ENCODE measurements around the gene ATP6V0B. TPM values are rescaled to one million over a fixed set of nuclear protein-coding genes. Genes with fewer than 3 reads are reported as not detected.

The ATP6V0B gene
- total and polyA plus RNA-seq, 9 of the 15 experiments (the other 6 are each of a cell fraction or from before 2014, with no cell fraction given): 137 to 328 (median 220) TPM

- peak; percentile 78; the same call in 1 of the 2 replicates for TF ChIP-seq TFAP4 (CRISPR knock-in tag; IDR thresholded peaks at IDR 0.05; ENCODE audit: borderline replicate concordance)
- TF ChIP-seq ILK (tag; IDR thresholded peaks at IDR 0.05; ENCODE audit: borderline replicate concordance, low read depth): no peak
- TF ChIP-seq SREBF1 (IDR thresholded peaks at IDR 0.05; ENCODE audit: borderline replicate concordance, low read depth, low read length): no peak
- TF ChIP-seq THRB (CRISPR knock-in tag; conservative IDR thresholded peaks at IDR 0.05): peak; percentile 30; the same call in 1 of the 2 replicates
- peak; percentile 79 for TF ChIP-seq EGR1 (conservative IDR thresholded peaks at IDR 0.05)
- peak; percentile 89 for TF ChIP-seq ARID4B (CRISPR knock-in tag; IDR thresholded peaks at IDR 0.05)
- TF ChIP-seq E2F6 (IDR thresholded peaks at IDR 0.05; ENCODE audit: borderline replicate concordance in 1 of 2, extremely low read depth in 1 of 2, insufficient read depth in 1 of 2, insufficient read length in 1 of 2, low read depth in 1 of 2, low read length in 1 of 2, poor library complexity in 1 of 2, severe bottlenecking in 1 of 2): peak; percentile 80 to 81
- TF ChIP-seq CTCFL (IDR thresholded peaks at IDR 0.05; ENCODE audit: borderline replicate concordance, insufficient read depth, low read depth, low read length, poor library complexity, severe bottlenecking): no peak
- TF ChIP-seq PATZ1 (CRISPR knock-in tag; IDR thresholded peaks at IDR 0.05; ENCODE audit: borderline replicate concordance): no peak
- TF ChIP-seq ZNF431 (CRISPR knock-in tag; IDR thresholded peaks at IDR 0.05): no peak
These were observed 4.9 kb downstream of the ATP6V0B start (continued) for GRCh38 chr1:43979528-43980254.

Measured in K562 (cell line).